ENCODE data around the gene SPTBN1.

GRCh38 chr2:54570321-54570855, 114.3 kb downstream of the SPTBN1 start:
- no peak for TF ChIP-seq JUND (CRISPR knock-in tag; IDR thresholded peaks at IDR 0.05)
- no peak for TF ChIP-seq ZSCAN5A (CRISPR knock-in tag; IDR thresholded peaks at IDR 0.05; ENCODE audit: borderline replicate concordance)
- no peak for TF ChIP-seq MAFF (IDR thresholded peaks at IDR 0.05; ENCODE audit: low read depth, low read length)
